Fibroblast of lung (primary cell): ENCODE data around the gene EFHB. TPM values are rescaled to one million over a fixed set of nuclear protein-coding genes. Genes with fewer than 3 reads are reported as not detected.

Experiments
- DNase-seq, 2 donors: peaks; one replicate each; pipeline versions ENCODE4 v3.0.0 to v3.0.0-alpha.2; 2010; ENCODE audit warnings: low read depth in 2 of 2
- H2AFZ ChIP-seq: 2 replicates; pipeline ENCODE4 v1.5.1; 2012; ENCODE audit warnings: low read length, control low read depth, inconsistent platforms
- H3K27ac ChIP-seq: 2 replicates; pipeline ENCODE4 v1.5.1; 2011; ENCODE audit warnings: low read length, control low read depth; ENCODE audit not compliant: insufficient read depth
- H3K27me3 ChIP-seq: 2 replicates; pipeline ENCODE4 v1.5.1; 2011; ENCODE audit warnings: mild to moderate bottlenecking, low read length; ENCODE audit not compliant: control insufficient read depth, insufficient read depth
- H3K36me3 ChIP-seq: 2 replicates; pipeline ENCODE4 v1.5.1; 2011; ENCODE audit warnings: low read length; ENCODE audit not compliant: control insufficient read depth, insufficient read depth
- H3K4me1 ChIP-seq: 2 replicates; pipeline ENCODE4 v1.5.1; 2011; ENCODE audit warnings: low read length; ENCODE audit not compliant: control insufficient read depth, insufficient read depth; ENCODE audit errors: extremely low read depth
- H3K4me2 ChIP-seq: 2 replicates; pipeline ENCODE4 v1.5.1; 2011; ENCODE audit warnings: low read length, control low read depth; ENCODE audit not compliant: insufficient read depth; ENCODE audit errors: extremely low read depth
- H3K4me3 ChIP-seq, 4 experiments: fragments of 200-600 bp in 1 of 4; sonication (generic) in 1 of 4; replicated peaks in 1 of 4; 2 replicates each; pipeline ENCODE4 v1.5.1; 2011 to 2016; ENCODE audit warnings: low read length in 4 of 4, low read depth in 3 of 4, mild to moderate bottlenecking in 3 of 4, control low read depth in 2 of 4, inconsistent platforms in 1 of 4, mixed read lengths in 1 of 4; ENCODE audit not compliant: insufficient read depth in 1 of 4; ENCODE audit errors: control extremely low read depth in 1 of 4
- H3K79me2 ChIP-seq: 2 replicates; pipeline ENCODE4 v1.5.1; 2012; ENCODE audit warnings: mild to moderate bottlenecking, low read length, inconsistent platforms; ENCODE audit not compliant: control insufficient read depth, insufficient read depth
- H3K9ac ChIP-seq: 2 replicates; pipeline ENCODE4 v1.5.1; 2011; ENCODE audit warnings: mild to moderate bottlenecking, low read length, control low read depth; ENCODE audit not compliant: insufficient read depth
- H3K9me3 ChIP-seq: 2 replicates; pipeline ENCODE4 v1.5.1; 2012; ENCODE audit warnings: low read depth, low read length; ENCODE audit not compliant: control insufficient read depth, insufficient read depth
- H4K20me1 ChIP-seq: 2 replicates; pipeline ENCODE4 v1.5.1; 2011; ENCODE audit warnings: low read length; ENCODE audit not compliant: control insufficient read depth, insufficient read depth; ENCODE audit errors: extremely low read depth
- EZH2 ChIP-seq: IDR thresholded peaks from 2 replicates; pipeline ENCODE4 v1.5.1; 2012; ENCODE audit warnings: low read length, control low read depth, mild to moderate bottlenecking; ENCODE audit errors: missing control alignments
- polyA plus RNA-seq, 2 donors: library from polyadenylated mRNA; depleted of rRNA in 1 of 2; stranded (reverse) in 1 of 2; unstranded in 1 of 2; fragments of >200 nt; gene quantifications; 2 replicates each; pipeline ENCODE4 v1.2.1, GENCODE V29; 2011 to 2012; ENCODE audit warnings: missing spikeins in 1 of 2
- total RNA-seq: library from RNA; depleted of rRNA; stranded (reverse); fragments of >200 nt; gene quantifications from 2 replicates; pipeline ENCODE4 v1.2.1, GENCODE V29; 2014
- TF ChIP-seq, protein P1 (sequence below), 2 donors: IDR thresholded peaks in 1 of 2; conservative IDR thresholded peaks in 1 of 2; 1 replicate in 1 of 2; 2 replicates in 1 of 2; pipeline ENCODE4 v1.5.1; 2011 to 2012; ENCODE audit warnings: low read length in 2 of 2, control low read depth in 1 of 2, inconsistent platforms in 1 of 2, low read depth in 1 of 2, mild to moderate bottlenecking in 1 of 2

EFHB gene
- total and polyA plus RNA-seq, 2 donors (not counting 1 experiment from before 2014, with no cell fraction given) = 0.43 to 0.83 TPM

DNA sequence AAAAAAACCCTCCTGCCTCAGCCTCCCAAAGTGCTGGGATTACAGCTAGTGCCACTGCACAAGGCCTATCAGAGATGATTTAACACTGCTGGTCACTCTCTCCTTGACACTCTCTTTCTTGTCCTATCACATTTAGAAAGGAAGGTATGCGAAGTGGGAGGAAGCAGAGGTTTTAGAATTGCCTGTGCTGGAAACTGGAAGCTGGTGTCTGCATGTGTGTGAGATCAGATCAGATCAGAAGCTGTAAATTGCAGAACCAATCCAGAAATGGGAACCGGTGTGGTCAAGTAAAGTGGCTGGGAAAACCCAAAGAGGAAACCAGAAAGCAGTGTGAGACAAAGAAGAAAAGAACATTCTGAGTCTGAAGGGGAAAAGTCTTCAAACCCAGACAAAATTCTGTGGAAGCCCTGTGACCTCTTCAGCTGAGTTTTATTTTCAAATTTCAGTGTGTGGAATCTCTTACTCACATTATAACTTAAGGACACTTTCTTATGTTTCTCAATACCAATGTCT lies 2.8 kb downstream of the EFHB start:
- no peak overlapping the region for H3K4me3 ChIP-seq
- no peak overlapping the region for H3K27ac ChIP-seq
- TF ChIP-seq, protein P1, sequence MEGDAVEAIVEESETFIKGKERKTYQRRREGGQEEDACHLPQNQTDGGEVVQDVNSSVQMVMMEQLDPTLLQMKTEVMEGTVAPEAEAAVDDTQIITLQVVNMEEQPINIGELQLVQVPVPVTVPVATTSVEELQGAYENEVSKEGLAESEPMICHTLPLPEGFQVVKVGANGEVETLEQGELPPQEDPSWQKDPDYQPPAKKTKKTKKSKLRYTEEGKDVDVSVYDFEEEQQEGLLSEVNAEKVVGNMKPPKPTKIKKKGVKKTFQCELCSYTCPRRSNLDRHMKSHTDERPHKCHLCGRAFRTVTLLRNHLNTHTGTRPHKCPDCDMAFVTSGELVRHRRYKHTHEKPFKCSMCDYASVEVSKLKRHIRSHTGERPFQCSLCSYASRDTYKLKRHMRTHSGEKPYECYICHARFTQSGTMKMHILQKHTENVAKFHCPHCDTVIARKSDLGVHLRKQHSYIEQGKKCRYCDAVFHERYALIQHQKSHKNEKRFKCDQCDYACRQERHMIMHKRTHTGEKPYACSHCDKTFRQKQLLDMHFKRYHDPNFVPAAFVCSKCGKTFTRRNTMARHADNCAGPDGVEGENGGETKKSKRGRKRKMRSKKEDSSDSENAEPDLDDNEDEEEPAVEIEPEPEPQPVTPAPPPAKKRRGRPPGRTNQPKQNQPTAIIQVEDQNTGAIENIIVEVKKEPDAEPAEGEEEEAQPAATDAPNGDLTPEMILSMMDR (conservative IDR thresholded peaks at IDR 0.05 in 1 of 2, IDR thresholded peaks at IDR 0.05 in 1 of 2; ENCODE audit: low read depth in 1 of 2, low read length in 2 of 2) = no peak
- no peak for TF ChIP-seq EZH2
- H3K9me3 ChIP-seq = no peaks in the 10 kb centered on the region
- H3K9ac ChIP-seq = no peak overlapping the region
- no peaks in the 10 kb centered on the region for H3K27me3 ChIP-seq
- no peak overlapping the region for H3K4me2 ChIP-seq
- no peaks in the 10 kb centered on the region for H3K79me2 ChIP-seq
- H3K36me3 ChIP-seq = no peaks in the 10 kb centered on the region
- no peaks in the 10 kb centered on the region for H4K20me1 ChIP-seq
- H3K4me1 ChIP-seq = no peaks in the 10 kb centered on the region
- H2AFZ ChIP-seq = no peak overlapping the region
- no peak for DNase-seq

DNA sequence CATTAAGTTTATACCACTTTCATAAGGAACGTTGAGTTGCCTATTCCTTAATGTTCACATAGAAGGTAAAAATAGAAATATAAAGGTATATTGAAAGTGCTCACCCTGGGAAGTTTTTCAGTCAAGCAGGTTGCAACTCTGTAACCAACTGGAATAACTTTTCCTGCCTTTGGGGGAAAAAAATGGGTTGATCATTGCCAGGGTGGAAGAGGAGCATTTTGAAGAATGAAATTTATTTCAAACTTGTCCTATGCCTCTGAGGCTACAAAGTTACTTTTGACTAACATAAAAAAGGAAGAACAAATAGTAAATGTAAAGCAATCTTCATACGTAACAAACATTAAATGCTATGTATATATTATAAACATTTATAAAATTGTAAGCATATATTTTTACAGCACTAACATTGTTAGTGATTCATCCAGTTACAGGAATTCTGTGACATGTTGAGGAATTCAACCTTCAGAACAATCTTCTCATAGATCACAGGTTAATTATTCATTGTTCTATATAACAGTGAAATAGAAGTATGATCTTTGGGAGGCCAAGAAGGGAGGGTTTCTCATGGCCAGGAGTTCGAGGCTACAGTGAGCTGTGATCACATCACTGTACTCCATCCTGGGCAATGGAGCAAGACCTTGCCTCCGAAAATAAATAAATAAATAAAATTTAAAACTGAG lies 13.5 kb downstream of the EFHB start:
- no peaks in the 10 kb centered on the region for H3K4me1 ChIP-seq

DNA sequence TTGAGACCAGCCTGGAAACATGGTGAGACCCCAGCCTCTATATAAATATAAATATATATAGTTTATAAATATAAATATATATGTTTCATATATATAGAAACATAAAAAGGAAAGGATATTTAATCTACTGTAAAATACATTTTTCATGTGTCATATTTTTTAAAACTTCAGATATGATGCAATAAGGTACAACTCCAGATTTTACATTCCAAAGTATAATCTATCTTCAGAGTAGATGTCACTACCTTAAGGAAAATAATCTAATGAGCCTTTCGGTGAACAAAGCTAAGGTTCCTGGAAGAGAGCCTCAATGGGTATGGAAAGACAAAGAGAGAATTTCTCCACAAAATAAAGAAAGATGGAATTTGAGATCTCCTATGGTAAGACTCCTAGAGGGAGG lies 16.9 kb downstream of the EFHB start:
- Histone ChIP-seq H3K9me3 (no peaks in the 10 kb centered on the region), H3K27ac (no peak overlapping the region), H3K4me2 (no peak overlapping the region), H3K27me3 (no peaks in the 10 kb centered on the region), H3K79me2 (no peaks in the 10 kb centered on the region), H3K4me1 (no peaks in the 10 kb centered on the region), H3K36me3 (no peaks in the 10 kb centered on the region), H3K4me3 (no peak overlapping the region), H4K20me1 (no peaks in the 10 kb centered on the region), H2AFZ (no peak overlapping the region), H3K9ac (no peak overlapping the region)
- no peak for DNase-seq
- TF ChIP-seq, protein P1 (conservative IDR thresholded peaks at IDR 0.05 in 1 of 2, IDR thresholded peaks at IDR 0.05 in 1 of 2; ENCODE audit: low read depth in 1 of 2, low read length in 2 of 2) = no peak
- no peak for TF ChIP-seq EZH2

More for the DNA sequence above, 13.5 kb downstream of the EFHB start:
- H3K4me3 ChIP-seq = no peak overlapping the region
- H3K79me2 ChIP-seq = no peaks in the 10 kb centered on the region
- no peaks in the 10 kb centered on the region for H3K9me3 ChIP-seq
- H3K36me3 ChIP-seq = no peaks in the 10 kb centered on the region
- H3K9ac ChIP-seq = no peak overlapping the region
- H4K20me1 ChIP-seq = no peaks in the 10 kb centered on the region
- DNase-seq = no peak
- no peaks in the 10 kb centered on the region for H3K27me3 ChIP-seq
- TF ChIP-seq EZH2 = no peak
- TF ChIP-seq, protein P1 (conservative IDR thresholded peaks at IDR 0.05 in 1 of 2, IDR thresholded peaks at IDR 0.05 in 1 of 2; ENCODE audit: low read depth in 1 of 2, low read length in 2 of 2) = no peak
- H3K27ac ChIP-seq = no peak overlapping the region
- H3K4me2 ChIP-seq = no peak overlapping the region
- H2AFZ ChIP-seq = no peak overlapping the region
